HG03064 (cell line): ENCODE results near the gene DMKN.
"Not testable (repeated sequence)": the region's sequence is repeated elsewhere in the genome, so short reads cannot be mapped to it uniquely, and the experiment has no call there.

Experiments
- ATAC-seq: cut with Tn5 transposase; IDR thresholded peaks from one replicate; pipeline ENCODE4 v1.9.1; 2021; ENCODE audit warnings: low read depth; ENCODE audit not compliant: unreplicated experiment

DMKN gene

DNA sequence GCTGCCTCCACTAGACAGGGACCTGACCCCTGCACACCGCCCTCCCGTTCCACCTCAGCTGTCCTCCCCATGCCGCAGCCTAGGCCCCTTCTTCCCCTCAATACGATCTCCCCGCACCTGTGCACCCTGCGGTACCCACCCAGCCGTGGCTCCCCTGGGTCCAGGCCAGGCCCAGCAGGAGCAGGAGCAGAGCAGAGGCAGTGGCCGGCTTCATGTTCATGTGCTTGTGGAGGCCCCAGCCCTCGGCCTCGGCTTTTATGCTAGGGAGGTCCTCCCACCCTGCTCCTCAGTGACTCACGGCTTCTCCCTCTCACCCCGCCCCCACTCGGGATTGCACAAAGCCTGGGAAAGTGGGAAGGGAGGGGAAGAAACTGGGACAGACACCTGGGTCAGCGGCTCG lies 11.8 kb downstream of the DMKN start:
- ATAC-seq = no peak

GRCh38 chr19:35500611-35501010 lies 12.8 kb downstream of the DMKN start:
- no peak for ATAC-seq

GRCh38 chr19:35498984-35499527 lies 14.4 kb downstream of the DMKN start:
- ATAC-seq = no peak

DNA sequence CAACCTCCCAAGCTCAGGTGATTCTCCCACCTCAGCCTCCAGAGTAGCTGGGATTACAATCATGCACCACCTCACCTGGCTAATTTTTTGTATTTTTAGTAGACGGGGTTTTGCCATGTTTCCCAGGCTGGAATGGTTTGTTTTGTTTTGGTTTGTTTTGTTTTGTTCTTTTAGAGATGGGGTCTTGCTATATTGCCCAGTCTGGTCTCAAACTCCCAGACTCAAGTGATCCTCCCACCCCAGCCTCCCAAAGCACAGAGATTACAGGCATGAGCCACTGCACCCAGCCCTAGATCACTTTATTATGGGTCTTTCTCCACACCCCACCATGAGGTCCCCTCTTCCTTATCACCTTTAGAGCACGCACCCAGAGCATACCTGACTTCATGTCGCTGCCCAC lies 15.2 kb downstream of the DMKN start:
- no peak for ATAC-seq

DNA sequence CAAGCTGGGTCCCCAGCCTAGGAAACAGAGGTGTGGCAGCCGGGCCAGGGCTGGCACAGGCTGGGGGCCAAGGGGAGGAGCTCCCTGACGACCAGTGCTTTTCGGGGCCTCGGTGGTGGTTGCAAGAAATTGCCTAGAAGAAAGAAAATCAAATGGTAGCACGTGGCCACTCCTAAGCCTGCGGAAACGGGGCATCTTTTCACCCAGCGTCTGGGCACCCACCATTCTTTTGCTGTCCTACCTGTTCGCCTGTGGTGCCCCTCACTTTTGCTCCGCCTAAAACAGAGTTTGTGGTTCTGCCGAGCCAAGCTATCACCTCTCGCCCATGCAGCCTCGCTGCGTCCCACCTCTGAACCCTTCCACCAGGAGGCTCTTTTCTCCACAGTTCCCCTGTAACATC lies 16.0 kb downstream of the DMKN start:
- ATAC-seq = no peak

DNA sequence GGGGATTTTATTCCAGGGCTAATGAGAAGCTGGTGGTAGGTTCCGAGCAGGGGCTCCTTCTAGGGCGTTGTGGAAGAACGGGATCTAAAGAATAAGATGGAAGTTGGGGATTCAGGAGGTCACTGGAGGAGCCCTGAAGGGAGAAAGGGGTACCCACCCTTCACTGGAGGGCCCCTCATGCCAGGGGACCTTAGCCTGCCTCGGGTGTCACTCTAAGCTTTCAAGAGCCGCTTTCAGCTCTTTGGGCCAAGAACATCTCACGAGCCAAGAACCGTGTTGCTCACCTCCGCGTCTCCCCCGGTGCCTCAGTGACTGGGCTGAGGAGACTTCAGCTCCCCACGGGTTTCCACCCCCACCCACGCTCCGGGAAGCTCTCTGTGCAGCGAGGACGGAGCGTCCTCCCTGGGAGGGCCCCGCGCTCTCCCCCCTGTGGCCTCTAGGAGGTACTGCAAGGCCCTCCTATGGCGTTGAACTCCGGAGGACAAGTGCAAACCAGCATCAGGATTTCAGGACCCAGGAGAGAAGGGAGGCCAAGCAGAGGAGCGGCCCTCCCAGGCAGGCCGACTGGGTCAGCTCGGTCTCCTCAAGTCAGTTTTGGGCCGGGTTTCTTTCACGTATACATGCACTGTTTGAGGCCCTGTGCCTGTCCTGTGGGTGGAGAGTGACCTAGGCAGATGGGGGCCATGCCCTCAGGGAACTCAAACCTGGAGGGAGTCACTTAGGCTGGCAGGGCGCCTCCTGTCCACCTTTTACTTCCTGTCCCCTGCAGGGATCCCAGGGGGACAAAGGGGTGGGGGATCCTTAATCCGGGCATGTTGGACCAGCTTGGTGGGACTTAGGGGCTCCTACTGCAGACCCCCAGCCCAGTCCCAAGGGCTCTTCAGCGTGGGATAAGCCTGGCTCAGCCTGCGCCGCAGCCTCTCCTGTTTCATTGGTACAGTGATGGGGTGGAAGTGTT lies 18.1 kb downstream of the DMKN start:
- ATAC-seq = no peak

DNA sequence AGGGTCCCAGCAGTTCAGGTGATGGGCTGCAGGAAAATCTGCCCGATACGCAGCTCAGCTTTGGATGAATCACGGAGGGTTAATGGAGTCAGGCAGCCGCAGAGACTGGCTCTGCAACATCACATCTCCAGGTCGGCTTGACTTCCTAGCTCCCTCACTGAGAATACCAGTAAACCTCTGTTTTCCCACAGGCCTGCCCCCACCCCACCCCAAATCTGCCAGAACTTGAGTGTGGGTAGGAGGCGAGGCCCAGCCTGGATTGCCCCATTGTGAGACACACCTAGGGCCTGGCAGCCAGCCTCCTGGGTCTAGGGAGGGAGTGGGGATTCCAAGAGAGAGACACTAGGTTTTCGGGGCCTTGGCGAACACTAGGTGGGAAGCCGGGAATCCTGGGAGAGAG lies 19.5 kb downstream of the DMKN start:
- ATAC-seq = no peak

- no peak for ATAC-seq
These were observed 21.6 kb downstream of the DMKN start for GRCh38 chr19:35491836-35492360.

GRCh38 chr19:35490364-35490763 lies 23.1 kb downstream of the DMKN start, which contains the start of gene KRTDAP:
Gene KRTDAP, minus strand, starts transcription at chr19:35490464. Its CDS starts 22 bp downstream, at chr19:35490442.
- no peak for ATAC-seq

- ATAC-seq = no peak
These were observed 24.8 kb downstream of the DMKN start for GRCh38 chr19:35488677-35489076.

DNA sequence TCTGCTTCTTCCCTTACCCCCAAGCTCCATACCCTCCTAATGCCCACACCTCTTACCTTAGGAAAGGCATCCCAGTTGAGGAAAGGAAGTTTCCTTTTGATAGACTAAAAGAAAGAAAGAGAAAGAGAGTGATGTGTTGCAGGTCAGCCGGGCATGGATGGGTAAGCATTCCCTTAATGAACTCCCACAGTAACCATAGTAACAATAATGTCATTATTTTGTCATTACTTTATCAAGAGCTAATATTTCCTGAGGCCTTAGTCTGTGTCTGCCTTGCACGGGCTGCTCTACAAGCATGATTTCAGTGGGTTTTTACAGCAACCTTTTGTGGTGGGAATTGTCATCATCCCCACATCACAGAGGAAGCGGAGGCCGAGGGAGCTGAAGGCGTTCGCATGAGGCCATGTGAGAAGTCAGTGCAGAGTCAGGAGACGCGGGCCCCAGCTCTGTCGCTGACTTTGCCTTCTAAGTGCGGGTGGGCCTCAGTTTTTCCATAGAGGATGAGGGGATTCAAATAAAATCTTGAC lies 25.7 kb downstream of the DMKN start:
- ATAC-seq = no peak

- no peak for ATAC-seq
These were observed 27.2 kb downstream of the DMKN start for GRCh38 chr19:35486268-35486708.

GRCh38 chr19:35484252-35485036 lies 29.0 kb downstream of the DMKN start:
- ATAC-seq = no peak

GRCh38 chr19:35483089-35483488 lies 30.4 kb downstream of the DMKN start:
- ATAC-seq = no peak

GRCh38 chr19:35478794-35479677 lies 34.4 kb downstream of the DMKN start:
- ATAC-seq = no peak

GRCh38 chr19:35476149-35476548 lies 37.3 kb downstream of the DMKN start:
- ATAC-seq = no peak

DNA sequence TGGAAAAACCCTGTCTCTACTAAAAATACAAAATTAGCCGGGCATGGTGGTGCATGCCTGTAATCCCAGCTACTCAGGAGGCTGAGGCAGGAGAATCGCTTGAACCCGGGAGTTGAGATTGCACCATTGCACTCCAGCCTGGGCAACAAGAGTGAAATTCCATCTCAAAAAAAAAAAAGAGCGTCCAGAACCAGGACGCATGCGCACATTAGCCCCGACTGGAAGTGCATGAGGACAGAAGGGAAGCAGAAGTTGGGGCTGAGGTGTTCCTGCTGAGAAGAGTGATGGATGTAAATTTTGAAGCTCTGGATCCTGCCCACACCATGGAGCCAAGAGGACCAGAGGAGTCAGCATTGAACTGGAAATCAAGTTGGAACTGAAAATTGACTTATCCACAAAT lies 38.9 kb downstream of the DMKN start:
- ATAC-seq = not testable (repeated sequence)

GRCh38 chr19:35474104-35474503 lies 39.3 kb downstream of the DMKN start:
- no peak for ATAC-seq

GRCh38 chr19:35471946-35472345 lies 41.5 kb downstream of the DMKN start:
- ATAC-seq = no peak

GRCh38 chr19:35471075-35471474 lies 42.4 kb downstream of the DMKN start:
- ATAC-seq = not testable (repeated sequence)
